Endothelial cell of umbilical vein (primary cell): ENCODE results near the gene SETBP1.

ENCODE experiments used
- EZH2 ChIP-seq: IDR thresholded peaks from 2 replicates; pipeline ENCODE4 v1.6.1; 2012; ENCODE audit warnings: borderline replicate concordance, low read depth, mild to moderate bottlenecking, moderate library complexity, low read length, inconsistent platforms; ENCODE audit not compliant: severe bottlenecking
- FOS ChIP-seq: IDR thresholded peaks from 2 replicates; pipeline ENCODE4 v1.6.1; 2011; ENCODE audit warnings: mild to moderate bottlenecking, low read length, moderate library complexity, borderline replicate concordance; ENCODE audit not compliant: insufficient read depth
- MAX ChIP-seq: IDR thresholded peaks from 2 replicates; pipeline ENCODE4 v1.6.1; 2011; ENCODE audit not compliant: insufficient read depth, insufficient read length
- MYC ChIP-seq: IDR thresholded peaks from one replicate; pipeline ENCODE4 v1.6.1; 2011; ENCODE audit warnings: mild to moderate bottlenecking, low read depth, low read length
- POLR2A ChIP-seq: IDR thresholded peaks from 2 replicates; pipeline ENCODE4 v1.6.1; 2012; ENCODE audit warnings: low read depth, mild to moderate bottlenecking, control low read depth, low read length
- POLR2AphosphoS5 ChIP-seq: IDR thresholded peaks from 2 replicates; pipeline ENCODE4 v1.6.1; 2012; ENCODE audit warnings: low read depth, mild to moderate bottlenecking, control low read depth, low read length, moderate library complexity; ENCODE audit not compliant: insufficient read depth
- TF ChIP-seq, protein P1 (sequence below), 2 donors: IDR thresholded peaks; 1 replicate in 1 of 2; 2 replicates in 1 of 2; pipeline ENCODE4 v1.5.1; 2011; ENCODE audit warnings: low read length in 2 of 2, mild to moderate bottlenecking in 2 of 2, moderate library complexity in 2 of 2, control low read depth in 1 of 2, inconsistent platforms in 1 of 2, low read depth in 1 of 2; ENCODE audit not compliant: insufficient read depth in 1 of 2; ENCODE audit errors: extremely low read depth in 1 of 2

DNA sequence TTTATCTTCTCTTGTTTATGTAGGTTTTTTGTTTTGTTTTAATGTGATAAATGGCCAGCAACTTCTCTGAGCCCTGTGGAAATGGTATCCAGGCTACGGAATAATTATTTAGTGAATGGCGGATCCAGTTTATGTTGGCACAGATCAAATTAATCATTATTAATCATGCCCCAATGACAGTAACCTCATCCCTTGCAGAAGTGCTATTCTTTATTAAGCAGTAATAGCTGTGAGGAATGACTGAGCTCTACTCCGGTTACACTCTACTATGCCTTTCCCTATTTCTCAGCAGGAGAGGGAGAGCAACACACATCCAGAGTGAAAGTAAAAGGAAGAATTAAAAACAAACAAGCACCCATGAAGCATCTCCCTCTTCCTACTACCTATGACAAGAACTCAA lies 84.8 kb downstream of the SETBP1 start:
- TF ChIP-seq, protein P1, sequence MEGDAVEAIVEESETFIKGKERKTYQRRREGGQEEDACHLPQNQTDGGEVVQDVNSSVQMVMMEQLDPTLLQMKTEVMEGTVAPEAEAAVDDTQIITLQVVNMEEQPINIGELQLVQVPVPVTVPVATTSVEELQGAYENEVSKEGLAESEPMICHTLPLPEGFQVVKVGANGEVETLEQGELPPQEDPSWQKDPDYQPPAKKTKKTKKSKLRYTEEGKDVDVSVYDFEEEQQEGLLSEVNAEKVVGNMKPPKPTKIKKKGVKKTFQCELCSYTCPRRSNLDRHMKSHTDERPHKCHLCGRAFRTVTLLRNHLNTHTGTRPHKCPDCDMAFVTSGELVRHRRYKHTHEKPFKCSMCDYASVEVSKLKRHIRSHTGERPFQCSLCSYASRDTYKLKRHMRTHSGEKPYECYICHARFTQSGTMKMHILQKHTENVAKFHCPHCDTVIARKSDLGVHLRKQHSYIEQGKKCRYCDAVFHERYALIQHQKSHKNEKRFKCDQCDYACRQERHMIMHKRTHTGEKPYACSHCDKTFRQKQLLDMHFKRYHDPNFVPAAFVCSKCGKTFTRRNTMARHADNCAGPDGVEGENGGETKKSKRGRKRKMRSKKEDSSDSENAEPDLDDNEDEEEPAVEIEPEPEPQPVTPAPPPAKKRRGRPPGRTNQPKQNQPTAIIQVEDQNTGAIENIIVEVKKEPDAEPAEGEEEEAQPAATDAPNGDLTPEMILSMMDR (IDR thresholded peaks at IDR 0.05; ENCODE audit: extremely low read depth in 1 of 2, insufficient read depth in 1 of 2, low read depth in 1 of 2, low read length in 2 of 2) = no peak
- TF ChIP-seq POLR2A (no peak), MYC (no peak), EZH2 (no peak), FOS (no peak), MAX (no peak), POLR2AphosphoS5 (no peak)
